SU-DHL-6 (cell line): ENCODE measurements around the gene RAC2.

Experiments
- EZH2phosphoT487 ChIP-seq: fragments of 200-600 bp; sonication (generic), shearing (Covaris generic); conservative IDR thresholded peaks from 2 replicates; pipeline ENCODE4 v1.6.1; 2018; ENCODE audit warnings: mild to moderate bottlenecking, antibody characterized with exemption, low read length, moderate library complexity, mixed read lengths
- TF ChIP-seq, protein P1 (sequence below): fragments of 200-600 bp; sonication (generic); IDR thresholded peaks from one replicate; pipeline ENCODE4 v1.5.1; 2017; ENCODE audit warnings: antibody characterized with exemption, mild to moderate bottlenecking, low read length, moderate library complexity; ENCODE audit not compliant: insufficient read depth, poor library complexity, severe bottlenecking

DNA sequence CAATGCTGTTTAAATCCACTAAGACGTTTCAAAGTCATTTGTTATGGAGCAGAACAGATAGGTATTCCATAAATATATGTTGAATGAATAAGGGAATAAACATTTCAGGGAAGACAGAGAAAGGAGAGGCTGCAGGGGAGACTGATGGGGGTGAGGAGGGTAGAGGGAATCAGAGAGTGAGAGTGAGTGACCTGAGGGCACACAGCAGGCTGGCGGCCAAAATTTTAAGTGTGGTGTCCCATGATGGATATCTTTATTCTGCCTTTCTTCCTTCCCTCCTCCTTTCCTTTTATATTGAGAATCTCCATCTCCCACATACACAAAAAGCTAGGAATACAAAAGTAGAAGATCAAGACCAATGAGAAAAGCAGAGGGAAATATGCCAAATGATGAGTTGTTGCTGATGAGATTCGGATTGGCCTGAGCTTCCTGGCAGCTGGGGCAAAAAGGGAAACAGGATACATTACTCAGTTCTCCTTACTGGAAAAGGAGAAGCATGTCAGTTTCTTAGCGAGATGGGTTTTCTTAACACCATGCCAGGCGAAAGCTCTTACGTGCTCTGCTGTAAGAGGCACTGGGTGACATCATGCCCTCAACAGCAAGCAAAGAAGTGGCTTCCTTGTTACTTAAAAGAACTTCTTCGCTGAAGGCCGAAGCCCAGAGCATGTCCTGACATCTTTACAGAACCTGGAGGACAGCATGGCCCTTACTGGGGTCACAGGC, 27.0 kb upstream of the RAC2 start:
- TF ChIP-seq, protein P1, sequence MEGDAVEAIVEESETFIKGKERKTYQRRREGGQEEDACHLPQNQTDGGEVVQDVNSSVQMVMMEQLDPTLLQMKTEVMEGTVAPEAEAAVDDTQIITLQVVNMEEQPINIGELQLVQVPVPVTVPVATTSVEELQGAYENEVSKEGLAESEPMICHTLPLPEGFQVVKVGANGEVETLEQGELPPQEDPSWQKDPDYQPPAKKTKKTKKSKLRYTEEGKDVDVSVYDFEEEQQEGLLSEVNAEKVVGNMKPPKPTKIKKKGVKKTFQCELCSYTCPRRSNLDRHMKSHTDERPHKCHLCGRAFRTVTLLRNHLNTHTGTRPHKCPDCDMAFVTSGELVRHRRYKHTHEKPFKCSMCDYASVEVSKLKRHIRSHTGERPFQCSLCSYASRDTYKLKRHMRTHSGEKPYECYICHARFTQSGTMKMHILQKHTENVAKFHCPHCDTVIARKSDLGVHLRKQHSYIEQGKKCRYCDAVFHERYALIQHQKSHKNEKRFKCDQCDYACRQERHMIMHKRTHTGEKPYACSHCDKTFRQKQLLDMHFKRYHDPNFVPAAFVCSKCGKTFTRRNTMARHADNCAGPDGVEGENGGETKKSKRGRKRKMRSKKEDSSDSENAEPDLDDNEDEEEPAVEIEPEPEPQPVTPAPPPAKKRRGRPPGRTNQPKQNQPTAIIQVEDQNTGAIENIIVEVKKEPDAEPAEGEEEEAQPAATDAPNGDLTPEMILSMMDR, result no peak
- no peak for TF ChIP-seq EZH2phosphoT487
